Endothelial cell of umbilical vein (primary cell): ENCODE data around the gene SERPINE1. TPM values are rescaled to one million over a fixed set of nuclear protein-coding genes. Genes with fewer than 3 reads are reported as not detected.

Source experiments
- BruUV-seq: library from RNA; stranded (reverse); fragments of 400-500 nt; replicated peaks from 2 replicates; lab custom pipeline; 2021; lab: Mats Ljungman, UMichigan
- CTCF ChIA-PET: fragments of 300-600, 350-600 bp; sonication (Branson Sonifier 250); formaldehyde crosslinking; loops from one replicate; lab custom pipeline; 2021; ENCODE audit warnings: antibody characterized with exemption, inconsistent platforms; lab: Charles Lee
- POLR2A ChIA-PET: fragments of 300-600, 350-600 bp; sonication (Branson Sonifier 250); formaldehyde crosslinking; loops from one replicate; lab custom pipeline; 2021; ENCODE audit warnings: antibody characterized with exemption, inconsistent platforms; lab: Charles Lee
- DNase-seq: peaks from one replicate; pipeline ENCODE4 v3.0.0-alpha.2; 2011; ENCODE audit warnings: low read depth, low spot score
- FAIRE-seq: peaks from 2 replicates; lab custom pipeline; 2011; peaks lifted over from hg19 to GRCh38; lab: Jason Lieb, UNC
- H2AFZ ChIP-seq: 2 replicates; pipeline ENCODE4 v1.6.0; 2012; ENCODE audit warnings: low read depth, low read length, control low read depth, inconsistent platforms
- H3K27ac ChIP-seq: 2 replicates; pipeline ENCODE4 v1.5.1; 2011; ENCODE audit warnings: low read depth, mild to moderate bottlenecking, control low read depth, low read length, moderate library complexity; ENCODE audit not compliant: insufficient read depth
- H3K27me3 ChIP-seq, 2 experiments: 2 replicates each; pipeline versions ENCODE4 v1.6.0 to v1.6.1; 2011; ENCODE audit warnings: low read length in 2 of 2, mixed read lengths in 1 of 2; ENCODE audit not compliant: control insufficient read depth in 2 of 2, insufficient read depth in 2 of 2
- H3K36me3 ChIP-seq, 2 experiments: 2 replicates in 1 of 2; 3 replicates in 1 of 2; pipeline ENCODE4 v1.5.1; 2011; ENCODE audit warnings: low read length in 2 of 2, mild to moderate bottlenecking in 1 of 2, moderate library complexity in 1 of 2; ENCODE audit not compliant: control insufficient read depth in 2 of 2, insufficient read depth in 2 of 2; ENCODE audit errors: extremely low read depth in 1 of 2
- H3K4me1 ChIP-seq: 3 replicates; pipeline ENCODE4 v1.5.1; 2011; ENCODE audit warnings: mild to moderate bottlenecking, low read length; ENCODE audit not compliant: control insufficient read depth, insufficient read depth; ENCODE audit errors: extremely low read depth
- H3K4me2 ChIP-seq: 2 replicates; pipeline ENCODE4 v1.6.1; 2011; ENCODE audit warnings: low read length, control low read depth, mixed read lengths; ENCODE audit not compliant: insufficient read depth
- H3K4me3 ChIP-seq, 3 experiments: fragments of 200-600 bp in 1 of 3; sonication (generic), shearing (Covaris generic) in 1 of 3; replicated peaks in 1 of 3; 2 replicates each; pipeline ENCODE4 v1.5.1; 2011 to 2016; ENCODE audit warnings: control low read depth in 3 of 3, low read length in 3 of 3, mild to moderate bottlenecking in 2 of 3, inconsistent platforms in 1 of 3, low read depth in 1 of 3, moderate library complexity in 1 of 3; ENCODE audit not compliant: insufficient read depth in 1 of 3
- H3K79me2 ChIP-seq: 2 replicates; pipeline ENCODE4 v1.6.0; 2012; ENCODE audit warnings: low read length, inconsistent platforms; ENCODE audit not compliant: control insufficient read depth, insufficient read depth
- H3K9ac ChIP-seq: replicated peaks from 2 replicates; pipeline ENCODE3; 2011; ENCODE audit warnings: low read length, control low read depth; ENCODE audit not compliant: insufficient read depth; ENCODE audit errors: extremely low read depth
- H3K9me1 ChIP-seq: replicated peaks from 3 replicates; pipeline ENCODE4 v1.6.0; 2011; ENCODE audit warnings: mild to moderate bottlenecking, low read length; ENCODE audit not compliant: control insufficient read depth, insufficient read depth; ENCODE audit errors: extremely low read depth
- H3K9me3 ChIP-seq: replicated peaks from 2 replicates; pipeline ENCODE4 v1.5.1; 2012; ENCODE audit warnings: low read length, inconsistent platforms; ENCODE audit not compliant: control insufficient read depth, insufficient read depth
- H4K20me1 ChIP-seq: replicated peaks from 2 replicates; pipeline ENCODE3; 2011; ENCODE audit warnings: mild to moderate bottlenecking, low read length; ENCODE audit not compliant: control insufficient read depth, insufficient read depth; ENCODE audit errors: extremely low read depth
- EZH2 ChIP-seq: IDR thresholded peaks from 2 replicates; pipeline ENCODE4 v1.6.1; 2012; ENCODE audit warnings: borderline replicate concordance, low read depth, mild to moderate bottlenecking, moderate library complexity, low read length, inconsistent platforms; ENCODE audit not compliant: severe bottlenecking
- FOS ChIP-seq: IDR thresholded peaks from 2 replicates; pipeline ENCODE4 v1.6.1; 2011; ENCODE audit warnings: mild to moderate bottlenecking, low read length, moderate library complexity, borderline replicate concordance; ENCODE audit not compliant: insufficient read depth
- GATA2 ChIP-seq: IDR thresholded peaks from 2 replicates; pipeline ENCODE4 v1.7.0; 2011; ENCODE audit warnings: low read depth, mild to moderate bottlenecking, moderate library complexity, mixed read lengths, low read length; ENCODE audit not compliant: insufficient read length, insufficient read depth
- JUN ChIP-seq: IDR thresholded peaks from 2 replicates; pipeline ENCODE4 v1.6.1; 2011; ENCODE audit warnings: borderline replicate concordance, low read depth; ENCODE audit not compliant: insufficient read length, insufficient read depth
- MYC ChIP-seq: IDR thresholded peaks from one replicate; pipeline ENCODE4 v1.6.1; 2011; ENCODE audit warnings: mild to moderate bottlenecking, low read depth, low read length
- POLR2A ChIP-seq: IDR thresholded peaks from 2 replicates; pipeline ENCODE4 v1.6.1; 2012; ENCODE audit warnings: low read depth, mild to moderate bottlenecking, control low read depth, low read length
- POLR2AphosphoS5 ChIP-seq: IDR thresholded peaks from 2 replicates; pipeline ENCODE4 v1.6.1; 2012; ENCODE audit warnings: low read depth, mild to moderate bottlenecking, control low read depth, low read length, moderate library complexity; ENCODE audit not compliant: insufficient read depth
- dilution Hi-C: fragments of 300-500 bp; cut with MboI; formaldehyde crosslinking; loops from one replicate; pipeline ENCODE4 v1.15.0; 2019; ENCODE audit warnings: low sequenced_read_pairs; ENCODE audit not compliant: extremely low pct_ligation_motif_present
- intact Hi-C: fragments of 100-400 bp; cut with micrococcal nuclease; formaldehyde crosslinking; loops from one replicate; pipeline ENCODE4 v1.10.0; 2022
- polyA plus RNA-seq, 4 experiments: library from polyadenylated mRNA; depleted of rRNA in 3 of 4; stranded (reverse) in 3 of 4; unstranded in 1 of 4; fragments of >200 nt; gene quantifications; 2 replicates each; pipeline versions ENCODE4 v1.2.1 to v1.2.3, GENCODE V29; 2011 to 2012; ENCODE audit warnings: missing spikeins in 1 of 4
- total RNA-seq: library from RNA; stranded (reverse); gene quantifications from 2 replicates; pipeline ENCODE4 v1.2.3, GENCODE V29; 2021
- TF ChIP-seq, protein P1 (sequence below), 2 donors: IDR thresholded peaks; 1 replicate in 1 of 2; 2 replicates in 1 of 2; pipeline ENCODE4 v1.5.1; 2011; ENCODE audit warnings: low read length in 2 of 2, mild to moderate bottlenecking in 2 of 2, moderate library complexity in 2 of 2, control low read depth in 1 of 2, inconsistent platforms in 1 of 2, low read depth in 1 of 2; ENCODE audit not compliant: insufficient read depth in 1 of 2; ENCODE audit errors: extremely low read depth in 1 of 2
- TF ChIP-seq, protein P2 (sequence below): IDR thresholded peaks from 2 replicates; pipeline ENCODE4 v1.6.1; 2011; ENCODE audit not compliant: insufficient read depth, insufficient read length

SERPINE1 gene
- total and polyA plus RNA-seq, 2 donors (not counting 3 experiments of a cell fraction or from before 2014, with no cell fraction given): 2,296 to 4,637 TPM

DNA sequence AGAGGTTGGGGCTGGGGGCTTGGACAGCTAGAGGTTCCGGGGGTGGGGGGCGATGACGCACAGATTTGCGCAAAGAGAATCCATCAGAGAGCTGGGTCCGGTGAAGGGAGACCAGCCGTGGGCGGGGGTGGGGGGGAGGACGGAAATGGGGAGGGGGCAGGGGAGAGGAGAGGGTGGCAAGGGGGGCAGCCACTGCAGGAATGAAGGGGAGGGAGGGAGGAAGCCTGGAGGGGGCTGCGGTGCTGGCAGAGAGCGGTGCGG, 39.7 kb downstream of the SERPINE1 start:
- Histone ChIP-seq H3K9ac (no peak overlapping the region), H3K79me2 (no peaks in the 10 kb centered on the region), H3K27me3 (peaks cover 64 to 71% of the 10 kb centered on the region in 2 experiments), H3K4me2 (no peak overlapping the region), H3K27ac (no peak overlapping the region), H3K4me1 (peaks cover 16% of the 10 kb centered on the region), H2AFZ (no peak overlapping the region), H3K36me3 (no peaks in the 10 kb centered on the region), H3K4me3 (no peak overlapping the region), H3K9me3 (no peaks in the 10 kb centered on the region), H4K20me1 (no peaks in the 10 kb centered on the region), H3K9me1 (no peaks in the 10 kb centered on the region)
- DNase-seq: no peak
- CTCF ChIA-PET: interaction anchor here (0.7 to 1.7 kb wide), 2 partner anchors 35 to 124 kb away, joined by 3 to 5 read pairs; no protein-coding TSS in a partner anchor
- BruUV-seq: no TSS peak
- intact Hi-C loops: loop anchor here (10.0 kb wide), 1 partner anchor 272 kb away; the partner anchor contains the start of gene ACHE
- TF ChIP-seq JUN: no peak
- TF ChIP-seq, protein P1, sequence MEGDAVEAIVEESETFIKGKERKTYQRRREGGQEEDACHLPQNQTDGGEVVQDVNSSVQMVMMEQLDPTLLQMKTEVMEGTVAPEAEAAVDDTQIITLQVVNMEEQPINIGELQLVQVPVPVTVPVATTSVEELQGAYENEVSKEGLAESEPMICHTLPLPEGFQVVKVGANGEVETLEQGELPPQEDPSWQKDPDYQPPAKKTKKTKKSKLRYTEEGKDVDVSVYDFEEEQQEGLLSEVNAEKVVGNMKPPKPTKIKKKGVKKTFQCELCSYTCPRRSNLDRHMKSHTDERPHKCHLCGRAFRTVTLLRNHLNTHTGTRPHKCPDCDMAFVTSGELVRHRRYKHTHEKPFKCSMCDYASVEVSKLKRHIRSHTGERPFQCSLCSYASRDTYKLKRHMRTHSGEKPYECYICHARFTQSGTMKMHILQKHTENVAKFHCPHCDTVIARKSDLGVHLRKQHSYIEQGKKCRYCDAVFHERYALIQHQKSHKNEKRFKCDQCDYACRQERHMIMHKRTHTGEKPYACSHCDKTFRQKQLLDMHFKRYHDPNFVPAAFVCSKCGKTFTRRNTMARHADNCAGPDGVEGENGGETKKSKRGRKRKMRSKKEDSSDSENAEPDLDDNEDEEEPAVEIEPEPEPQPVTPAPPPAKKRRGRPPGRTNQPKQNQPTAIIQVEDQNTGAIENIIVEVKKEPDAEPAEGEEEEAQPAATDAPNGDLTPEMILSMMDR (IDR thresholded peaks at IDR 0.05; ENCODE audit: extremely low read depth in 1 of 2, insufficient read depth in 1 of 2, low read depth in 1 of 2, low read length in 2 of 2): no peak
- TF ChIP-seq EZH2: no peak
- no peak for TF ChIP-seq FOS
- TF ChIP-seq, protein P2, sequence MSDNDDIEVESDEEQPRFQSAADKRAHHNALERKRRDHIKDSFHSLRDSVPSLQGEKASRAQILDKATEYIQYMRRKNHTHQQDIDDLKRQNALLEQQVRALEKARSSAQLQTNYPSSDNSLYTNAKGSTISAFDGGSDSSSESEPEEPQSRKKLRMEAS: no peak
- TF ChIP-seq MYC: no peak
- no peak for TF ChIP-seq POLR2A
- no peak for TF ChIP-seq GATA2
- TF ChIP-seq POLR2AphosphoS5: no peak
- POLR2A ChIA-PET: interaction anchor here (0.5 kb wide), 1 partner anchor 37 kb away, joined by 9 read pairs; no protein-coding TSS in a partner anchor
- dilution Hi-C loops: no loop called here
- FAIRE-seq: no peak
